H9 (cell line): ENCODE results near the gene RANGRF. TPM values are rescaled to one million over a fixed set of nuclear protein-coding genes. Genes with fewer than 3 reads are reported as not detected.

ENCODE experiments used
- DNase-seq: peaks from one replicate; pipeline ENCODE4 v3.0.0-alpha.2; 2017
- H2AFZ ChIP-seq: one replicate; pipeline ENCODE4 v1.6.1; 2013; ENCODE audit warnings: mild to moderate bottlenecking, low read length, control low read depth, moderate library complexity
- H2AK5ac ChIP-seq: 2 replicates; pipeline ENCODE4 v1.6.1; 2013; ENCODE audit warnings: low read length, control low read depth, mixed read lengths; ENCODE audit not compliant: insufficient read length
- H2BK120ac ChIP-seq: one replicate; pipeline ENCODE4 v1.6.1; 2013; ENCODE audit warnings: low read depth, mild to moderate bottlenecking, low read length, control low read depth, inconsistent platforms; ENCODE audit not compliant: poor library complexity, severe bottlenecking
- H2BK12ac ChIP-seq: 2 replicates; pipeline ENCODE4 v1.6.1; 2013; ENCODE audit warnings: low read length, control low read depth, mixed read lengths, low read depth; ENCODE audit not compliant: insufficient read length
- H2BK15ac ChIP-seq: 2 replicates; pipeline ENCODE4 v1.6.1; 2013; ENCODE audit warnings: low read depth, low read length, control low read depth
- H2BK20ac ChIP-seq: one replicate; pipeline ENCODE4 v1.6.1; 2013; ENCODE audit warnings: low read depth, mild to moderate bottlenecking, low read length, control low read depth, inconsistent platforms; ENCODE audit not compliant: poor library complexity, severe bottlenecking
- H2BK5ac ChIP-seq: 2 replicates; pipeline ENCODE4 v1.6.1; 2013; ENCODE audit warnings: low read length, control low read depth, mixed read lengths; ENCODE audit not compliant: insufficient read length
- H3K14ac ChIP-seq: 2 replicates; pipeline ENCODE4 v1.6.1; 2013; ENCODE audit warnings: low read length, control low read depth; ENCODE audit not compliant: insufficient read depth
- H3K18ac ChIP-seq: 2 replicates; pipeline ENCODE4 v1.6.1; 2013; ENCODE audit warnings: low read depth, mild to moderate bottlenecking, mixed read lengths, low read length, control low read depth; ENCODE audit not compliant: insufficient read length
- H3K23ac ChIP-seq: 2 replicates; pipeline ENCODE4 v1.6.1; 2013; ENCODE audit warnings: low read length, control low read depth, mixed read lengths, low read depth; ENCODE audit not compliant: insufficient read length
- H3K23me2 ChIP-seq: 2 replicates; pipeline ENCODE4 v1.6.1; 2013; ENCODE audit warnings: low read depth, mild to moderate bottlenecking, mixed read lengths, low read length, control low read depth; ENCODE audit not compliant: insufficient read length, poor library complexity, severe bottlenecking
- H3K27ac ChIP-seq: 2 replicates; pipeline ENCODE4 v1.5.1; 2013; ENCODE audit warnings: low read length, control low read depth, mixed read lengths, low read depth; ENCODE audit not compliant: insufficient read length
- H3K27me3 ChIP-seq: 2 replicates; pipeline ENCODE4 v1.6.1; 2013; ENCODE audit warnings: low read length, control low read depth, inconsistent platforms; ENCODE audit not compliant: insufficient read depth
- H3K4ac ChIP-seq: 2 replicates; pipeline ENCODE4 v1.6.1; 2013; ENCODE audit warnings: low read depth, mild to moderate bottlenecking, control low read depth, inconsistent platforms, low read length, moderate library complexity
- H3K4me1 ChIP-seq: 2 replicates; pipeline ENCODE4 v1.6.1; 2013; ENCODE audit warnings: low read length, control low read depth, inconsistent platforms; ENCODE audit not compliant: insufficient read depth
- H3K4me2 ChIP-seq: 2 replicates; pipeline ENCODE4 v1.6.1; 2013; ENCODE audit warnings: low read length, control low read depth, mixed read lengths; ENCODE audit not compliant: insufficient read length, insufficient read depth
- H3K56ac ChIP-seq: 2 replicates; pipeline ENCODE4 v1.6.1; 2013; ENCODE audit warnings: low read depth, mild to moderate bottlenecking, mixed read lengths, low read length, control low read depth; ENCODE audit not compliant: insufficient read length
- H3K79me1 ChIP-seq: 2 replicates; pipeline ENCODE4 v1.6.1; 2013; ENCODE audit warnings: low read depth, mild to moderate bottlenecking, moderate library complexity, low read length, control low read depth, inconsistent platforms; ENCODE audit not compliant: insufficient read depth, poor library complexity, severe bottlenecking
- H3K79me2 ChIP-seq: 2 replicates; pipeline ENCODE4 v1.6.1; 2013; ENCODE audit warnings: low read length, control low read depth, inconsistent platforms; ENCODE audit not compliant: insufficient read depth
- H3K9ac ChIP-seq: 2 replicates; pipeline ENCODE4 v1.6.1; 2013; ENCODE audit warnings: low read length, control low read depth, mixed read lengths; ENCODE audit not compliant: insufficient read length; ENCODE audit errors: extremely low read depth
- H3K9me3 ChIP-seq: one replicate; pipeline ENCODE4 v1.6.1; 2013; ENCODE audit warnings: low read depth, low read length, inconsistent platforms; ENCODE audit not compliant: control insufficient read depth
- H3T11ph ChIP-seq: one replicate; pipeline ENCODE4 v1.6.1; 2013; ENCODE audit warnings: mild to moderate bottlenecking, low read length, control low read depth, inconsistent platforms
- H4K20me1 ChIP-seq: one replicate; pipeline ENCODE4 v1.6.1; 2013; ENCODE audit not compliant: control insufficient read depth, insufficient read length, insufficient read depth
- H4K5ac ChIP-seq: 2 replicates; pipeline ENCODE4 v1.6.1; 2013; ENCODE audit warnings: low read depth, mild to moderate bottlenecking, mixed read lengths, low read length, control low read depth; ENCODE audit not compliant: insufficient read length
- H4K8ac ChIP-seq: replicated peaks from 2 replicates; pipeline ENCODE4 v1.6.1; 2013; ENCODE audit warnings: low read length, control low read depth, mixed read lengths, low read depth; ENCODE audit not compliant: insufficient read length
- H4K91ac ChIP-seq: 2 replicates; pipeline ENCODE4 v1.6.1; 2013; ENCODE audit warnings: low read depth, mild to moderate bottlenecking, moderate library complexity, mixed read lengths, low read length, control low read depth; ENCODE audit not compliant: insufficient read length
- H3K27ac Mint-ChIP-seq, 3 experiments: 2 replicates in 2 of 3; 3 replicates in 1 of 3; pipeline ENCODE4 v1.8.0; 2020 to 2021; ENCODE audit warnings: mixed read lengths in 3 of 3, mild to moderate bottlenecking in 1 of 3, moderate library complexity in 1 of 3
- H3K27me3 Mint-ChIP-seq: 2 replicates; pipeline ENCODE4 v1.8.0; 2021; ENCODE audit warnings: low read depth, mild to moderate bottlenecking, moderate library complexity, mixed read lengths
- H3K36me3 Mint-ChIP-seq, 3 experiments: 2 replicates in 2 of 3; 3 replicates in 1 of 3; pipeline ENCODE4 v1.8.0; 2020 to 2021; ENCODE audit warnings: low read depth in 3 of 3, mixed read lengths in 3 of 3; ENCODE audit not compliant: insufficient read depth in 1 of 3
- H3K4me1 Mint-ChIP-seq, 2 experiments: 2 replicates each; pipeline ENCODE4 v1.8.0; 2020; ENCODE audit warnings: mixed read lengths in 2 of 2
- H3K4me3 Mint-ChIP-seq, 2 experiments: 2 replicates in 1 of 2; 3 replicates in 1 of 2; pipeline ENCODE4 v1.8.0; 2020 to 2021; ENCODE audit warnings: mild to moderate bottlenecking in 2 of 2, mixed read lengths in 2 of 2, moderate library complexity in 1 of 2
- H3K9me3 Mint-ChIP-seq, 2 experiments: 2 replicates in 1 of 2; 3 replicates in 1 of 2; pipeline ENCODE4 v1.8.0; 2020; ENCODE audit warnings: mild to moderate bottlenecking in 2 of 2, mixed read lengths in 2 of 2, moderate library complexity in 1 of 2
- WGBS: extraction: QIAGEN DNeasy Blood & Tissue Kit; methylation state at CpG from one replicate; pipeline ENCODE4 v1.1.7; 2013; ENCODE audit warnings: missing lambda C conversion rate, low lambda C conversion rate, mixed read lengths; ENCODE audit not compliant: insufficient read length; ENCODE audit errors: extremely low coverage; 5-methylcytosine and 5-hydroxymethylcytosine counted together
- total RNA-seq: library from RNA; stranded (reverse); gene quantifications from 2 replicates; pipeline ENCODE4 v1.2.1, GENCODE V29; 2021
- TF ChIP-seq, protein P1 (sequence below): fragments of 200-600 bp; sonication (generic); conservative IDR thresholded peaks from 3 replicates; pipeline ENCODE4 v1.8.0; 2021; ENCODE audit warnings: antibody characterized with exemption, mild to moderate bottlenecking

Gene RANGRF
- total RNA-seq, 1 experiment from 2014 or later = 36.9 TPM

DNA sequence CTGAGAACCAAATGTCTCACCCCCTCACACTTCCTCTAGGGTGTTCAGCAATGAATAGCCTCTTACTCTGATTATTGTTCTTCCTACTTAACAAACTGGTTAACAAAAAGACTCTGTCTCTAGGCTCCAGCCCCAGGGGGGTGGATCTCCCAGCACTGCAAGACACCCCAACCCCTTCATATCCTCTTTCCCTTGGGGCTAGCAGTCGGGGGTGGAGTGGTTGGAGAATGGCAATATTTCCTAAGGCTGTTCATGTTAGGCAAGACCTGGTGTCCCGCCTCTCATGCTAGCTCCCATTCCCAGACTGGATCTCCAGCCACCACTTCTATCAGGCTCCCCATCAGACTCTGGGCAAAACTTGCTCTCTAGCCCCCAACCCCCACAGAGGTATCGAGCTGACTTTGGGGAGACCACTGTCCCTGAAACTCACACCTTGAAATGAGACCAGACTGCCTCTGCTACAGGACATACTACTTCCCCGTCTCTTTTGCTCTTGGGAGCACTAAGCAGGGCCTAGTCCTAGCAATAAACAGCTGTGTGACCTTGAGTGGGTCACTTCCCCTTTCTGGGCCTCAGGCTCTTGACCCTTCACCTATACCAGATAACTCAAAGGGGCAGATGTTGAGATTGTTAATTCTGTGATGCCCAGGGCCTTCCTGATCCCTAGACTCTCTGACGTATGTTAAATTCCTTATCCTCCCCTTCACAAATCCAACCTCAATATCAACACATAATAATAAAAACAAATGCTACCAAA, 4.3 kb downstream of the RANGRF start:
- H3K79me1 ChIP-seq = no peaks in the 10 kb centered on the region
- Mint-ChIP-seq H3K36me3 (peaks cover 2 to 7% (median 5%) of the 10 kb centered on the region in 3 experiments; a peak in 4 of 7 replicates), H3K9me3 (peaks cover 0 to 6% of the 10 kb centered on the region in 2 experiments; a peak in 1 of 5 replicates), H3K27ac (no peak overlapping the region), H3K4me1 (peaks cover 28 to 29% of the 10 kb centered on the region in 2 experiments), H3K27me3 (peaks cover 3% of the 10 kb centered on the region), H3K4me3 (no peak overlapping the region; a peak in 1 of 5 replicates)
- H3K27ac ChIP-seq = no peak overlapping the region
- H4K91ac ChIP-seq = no peak overlapping the region
- no peak overlapping the region for H3K14ac ChIP-seq
- no peak overlapping the region for H4K8ac ChIP-seq
- no peak for DNase-seq
- H3K4me2 ChIP-seq = no peak overlapping the region
- H3K56ac ChIP-seq = no peak overlapping the region
- H3T11ph ChIP-seq = no peak overlapping the region
- TF ChIP-seq, protein P1, sequence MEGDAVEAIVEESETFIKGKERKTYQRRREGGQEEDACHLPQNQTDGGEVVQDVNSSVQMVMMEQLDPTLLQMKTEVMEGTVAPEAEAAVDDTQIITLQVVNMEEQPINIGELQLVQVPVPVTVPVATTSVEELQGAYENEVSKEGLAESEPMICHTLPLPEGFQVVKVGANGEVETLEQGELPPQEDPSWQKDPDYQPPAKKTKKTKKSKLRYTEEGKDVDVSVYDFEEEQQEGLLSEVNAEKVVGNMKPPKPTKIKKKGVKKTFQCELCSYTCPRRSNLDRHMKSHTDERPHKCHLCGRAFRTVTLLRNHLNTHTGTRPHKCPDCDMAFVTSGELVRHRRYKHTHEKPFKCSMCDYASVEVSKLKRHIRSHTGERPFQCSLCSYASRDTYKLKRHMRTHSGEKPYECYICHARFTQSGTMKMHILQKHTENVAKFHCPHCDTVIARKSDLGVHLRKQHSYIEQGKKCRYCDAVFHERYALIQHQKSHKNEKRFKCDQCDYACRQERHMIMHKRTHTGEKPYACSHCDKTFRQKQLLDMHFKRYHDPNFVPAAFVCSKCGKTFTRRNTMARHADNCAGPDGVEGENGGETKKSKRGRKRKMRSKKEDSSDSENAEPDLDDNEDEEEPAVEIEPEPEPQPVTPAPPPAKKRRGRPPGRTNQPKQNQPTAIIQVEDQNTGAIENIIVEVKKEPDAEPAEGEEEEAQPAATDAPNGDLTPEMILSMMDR = no peak
- no peaks in the 10 kb centered on the region for H3K27me3 ChIP-seq
- no peaks in the 10 kb centered on the region for H4K20me1 ChIP-seq
- no peak overlapping the region for H2BK15ac ChIP-seq
- H3K79me2 ChIP-seq = no peaks in the 10 kb centered on the region
- H3K4ac ChIP-seq = no peak overlapping the region
- H2AK5ac ChIP-seq = no peak overlapping the region
- no peak overlapping the region for H2BK120ac ChIP-seq
- no peaks in the 10 kb centered on the region for H3K4me1 ChIP-seq
- no peak overlapping the region for H3K18ac ChIP-seq
- no peak overlapping the region for H3K23ac ChIP-seq
- no peak overlapping the region for H2AFZ ChIP-seq
- no peaks in the 10 kb centered on the region for H3K9me3 ChIP-seq
- WGBS = 100% methylated on average over 1 of the region's 5 CpGs
- no peak overlapping the region for H2BK12ac ChIP-seq
- no peak overlapping the region for H2BK20ac ChIP-seq
- no peak overlapping the region for H3K9ac ChIP-seq
- H4K5ac ChIP-seq = no peak overlapping the region
- peaks cover 12% of the 10 kb centered on the region for H3K23me2 ChIP-seq
- H2BK5ac ChIP-seq = no peak overlapping the region
